ENCODE measurements around the gene TTC29. TPM values are rescaled to one million over a fixed set of nuclear protein-coding genes. Genes with fewer than 3 reads are reported as not detected.
"Not testable (repeated sequence)": the region's sequence is repeated elsewhere in the genome, so short reads cannot be mapped to it uniquely, and the experiment has no call there.

Gene TTC29
- total RNA-seq, 3 donors from 2014 or later = not detected

DNA sequence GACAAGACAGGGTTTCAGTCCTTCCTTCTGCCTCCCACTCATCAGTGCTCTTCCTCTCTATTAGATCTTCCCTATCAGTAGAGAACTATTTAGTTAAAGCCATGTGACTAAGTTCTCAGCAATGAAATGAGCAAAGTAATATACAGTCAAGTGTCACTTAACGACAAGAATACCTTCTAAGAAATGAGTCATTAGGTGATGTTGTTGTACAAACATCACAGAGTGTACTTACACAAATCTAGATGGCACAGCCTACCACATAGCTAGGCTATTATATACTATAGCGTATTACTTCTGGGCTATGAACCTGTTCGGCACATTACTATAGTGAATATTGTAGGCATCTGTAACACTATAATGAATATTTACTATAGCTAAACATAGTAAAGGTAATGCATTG, 235.7 kb downstream of the TTC29 start:
- no peak for ATAC-seq
- H3K4me3 Mint-ChIP-seq = no peak overlapping the region
- H3K27me3 Mint-ChIP-seq (ENCODE audit: low read depth) = no peaks in the 10 kb centered on the region
- no peaks in the 10 kb centered on the region for H3K4me1 Mint-ChIP-seq (ENCODE audit: low read depth)
- no peak for DNase-seq
- no peaks in the 10 kb centered on the region for H3K9me3 Mint-ChIP-seq
- no peaks in the 10 kb centered on the region for H3K36me3 Mint-ChIP-seq (ENCODE audit: insufficient read depth)

DNA sequence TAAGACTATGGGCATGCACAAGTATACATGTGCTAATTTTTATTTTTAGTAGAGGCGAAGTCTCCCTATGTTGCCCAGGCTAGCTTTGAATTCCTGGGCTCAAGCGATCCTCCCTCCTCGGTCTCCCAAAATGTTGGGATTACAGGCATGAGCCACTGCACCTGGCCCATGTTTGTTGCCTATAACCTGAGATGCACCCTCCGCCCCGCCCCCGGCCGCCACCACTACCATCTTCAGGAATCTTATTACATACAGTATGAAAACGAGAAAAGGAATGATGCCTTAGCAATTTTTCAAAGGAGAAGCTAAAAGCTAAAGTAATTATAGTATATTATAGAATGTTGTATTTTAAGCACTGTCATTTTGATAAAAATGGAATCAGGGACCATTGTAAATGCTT, 245.8 kb downstream of the TTC29 start:
- no peak for ATAC-seq
- no peaks in the 10 kb centered on the region for H3K4me1 Mint-ChIP-seq (ENCODE audit: low read depth)
- no peak overlapping the region for H3K4me3 Mint-ChIP-seq
- peaks cover 4% of the 10 kb centered on the region for H3K9me3 Mint-ChIP-seq
- no peak for DNase-seq
- H3K36me3 Mint-ChIP-seq (ENCODE audit: insufficient read depth) = no peaks in the 10 kb centered on the region
- no peaks in the 10 kb centered on the region for H3K27me3 Mint-ChIP-seq (ENCODE audit: low read depth)

DNA sequence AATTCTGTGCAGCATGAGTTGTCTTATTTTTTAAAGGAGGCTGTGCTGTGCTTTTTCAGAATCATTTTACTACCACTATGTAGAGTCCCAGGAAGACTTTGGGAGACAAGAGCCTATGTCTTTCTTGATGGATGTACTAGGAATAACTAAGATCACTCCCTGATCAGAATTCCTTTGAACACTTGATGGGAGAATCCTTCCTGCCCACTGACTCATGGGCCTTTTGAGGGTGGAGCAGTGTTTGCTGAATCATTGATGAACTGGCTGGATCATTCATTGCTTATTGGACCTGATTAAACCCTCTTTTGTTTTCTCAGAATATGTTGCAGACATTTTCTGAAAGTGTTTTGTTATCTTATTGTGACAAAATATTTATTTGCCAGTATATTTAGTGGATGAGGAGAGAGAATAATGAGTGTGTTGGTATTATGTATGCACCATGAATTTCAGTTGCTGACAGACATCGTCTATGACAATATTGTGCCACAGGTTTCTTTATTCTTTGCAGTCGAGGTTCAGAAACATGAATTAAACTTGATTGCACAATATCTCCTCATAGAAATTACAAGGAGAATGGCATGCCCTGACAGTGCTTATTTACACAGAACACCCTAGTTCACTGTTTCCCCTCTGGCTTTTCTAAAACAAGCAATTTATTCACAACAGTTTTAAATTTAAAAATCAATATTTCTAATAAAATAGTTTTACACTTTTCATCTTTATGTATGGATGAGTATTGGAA, 270.7 kb downstream of the TTC29 start:
- no peaks in the 10 kb centered on the region for H3K4me1 Mint-ChIP-seq (ENCODE audit: low read depth)
- peaks cover 3% of the 10 kb centered on the region for H3K9me3 Mint-ChIP-seq
- no peak for ATAC-seq
- H3K36me3 Mint-ChIP-seq (ENCODE audit: insufficient read depth) = no peaks in the 10 kb centered on the region
- peaks cover 3% of the 10 kb centered on the region for H3K27me3 Mint-ChIP-seq (ENCODE audit: low read depth)
- DNase-seq = no peak
- no peak overlapping the region for H3K4me3 Mint-ChIP-seq

GRCh38 chr4:146663968-146664311, 281.7 kb downstream of the TTC29 start:
- not testable (repeated sequence) for DNase-seq; H3K27me3 Mint-ChIP-seq (ENCODE audit: low read depth); H3K4me3 Mint-ChIP-seq; H3K9me3 Mint-ChIP-seq; H3K4me1 Mint-ChIP-seq (ENCODE audit: low read depth); H3K36me3 Mint-ChIP-seq (ENCODE audit: insufficient read depth); ATAC-seq

GRCh38 chr4:146661367-146661766, 284.3 kb downstream of the TTC29 start:
- DNase-seq (no peak), ATAC-seq (no peak)
- Mint-ChIP-seq H3K27me3 (ENCODE audit: low read depth) (peaks cover 14% of the 10 kb centered on the region), H3K4me3 (no peak overlapping the region), H3K4me1 (ENCODE audit: low read depth) (no peaks in the 10 kb centered on the region), H3K36me3 (ENCODE audit: insufficient read depth) (no peaks in the 10 kb centered on the region), H3K9me3 (peaks cover 4% of the 10 kb centered on the region)

Measured in activated T-cell treated with anti-CD3 and anti-CD28 coated beads, Interleukin-2, amount 50 U/mL, for 4 hours (primary cell).